ENCODE results near the gene ZNF608.

- TF ChIP-seq, protein P1, sequence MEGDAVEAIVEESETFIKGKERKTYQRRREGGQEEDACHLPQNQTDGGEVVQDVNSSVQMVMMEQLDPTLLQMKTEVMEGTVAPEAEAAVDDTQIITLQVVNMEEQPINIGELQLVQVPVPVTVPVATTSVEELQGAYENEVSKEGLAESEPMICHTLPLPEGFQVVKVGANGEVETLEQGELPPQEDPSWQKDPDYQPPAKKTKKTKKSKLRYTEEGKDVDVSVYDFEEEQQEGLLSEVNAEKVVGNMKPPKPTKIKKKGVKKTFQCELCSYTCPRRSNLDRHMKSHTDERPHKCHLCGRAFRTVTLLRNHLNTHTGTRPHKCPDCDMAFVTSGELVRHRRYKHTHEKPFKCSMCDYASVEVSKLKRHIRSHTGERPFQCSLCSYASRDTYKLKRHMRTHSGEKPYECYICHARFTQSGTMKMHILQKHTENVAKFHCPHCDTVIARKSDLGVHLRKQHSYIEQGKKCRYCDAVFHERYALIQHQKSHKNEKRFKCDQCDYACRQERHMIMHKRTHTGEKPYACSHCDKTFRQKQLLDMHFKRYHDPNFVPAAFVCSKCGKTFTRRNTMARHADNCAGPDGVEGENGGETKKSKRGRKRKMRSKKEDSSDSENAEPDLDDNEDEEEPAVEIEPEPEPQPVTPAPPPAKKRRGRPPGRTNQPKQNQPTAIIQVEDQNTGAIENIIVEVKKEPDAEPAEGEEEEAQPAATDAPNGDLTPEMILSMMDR (IDR thresholded peaks at IDR 0.05): no peak
- TF ChIP-seq POLR2A (IDR thresholded peaks at IDR 0.05): no peak
- no peak for TF ChIP-seq EP300 (IDR thresholded peaks at IDR 0.05)
- no peak for TF ChIP-seq POLR2AphosphoS5 (IDR thresholded peaks at IDR 0.05)
Observed at GRCh38 chr5:124736805-124737188, 9.6 kb downstream of the ZNF608 start.
